Posterior cingulate gyrus (tissue), 11 donors: ENCODE measurements around the gene SLC50A1.
"Not testable (repeated sequence)": the region's sequence is repeated elsewhere in the genome, so short reads cannot be mapped to it uniquely, and the experiment has no call there.

Source experiments
- DNase-seq, 10 donors: peaks; one replicate each; pipeline versions ENCODE4 v3.0.0 to v3.0.0-alpha.2; 2020 to 2021; ENCODE audit warnings: mixed read lengths in 3 of 10
- intact Hi-C: fragments of 100-400 bp; cut with DNase I; formaldehyde crosslinking; loops from one replicate; pipeline ENCODE4 v1.15.1; 2023

SLC50A1 gene

GRCh38 chr1:155113450-155113980 lies 22.1 kb upstream of the SLC50A1 start:
- intact Hi-C loops: no loop called here
- DNase-seq: no peak

- intact Hi-C loops: no loop called here
- no peak for DNase-seq
These were observed 19.4 kb upstream of the SLC50A1 start for GRCh38 chr1:155116113-155116764.

- intact Hi-C loops: no loop called here
- DNase-seq: no peak
These were observed 18.0 kb upstream of the SLC50A1 start for GRCh38 chr1:155117610-155118009.

- intact Hi-C loops, DNase-seq: not testable (repeated sequence)
These were observed 17.6 kb upstream of the SLC50A1 start for GRCh38 chr1:155118090-155118489.

- intact Hi-C loops: no loop called here
- DNase-seq: no peak
These were observed 15.4 kb upstream of the SLC50A1 start for GRCh38 chr1:155120253-155120652.

- DNase-seq: no peak
- intact Hi-C loops: no loop called here
These were observed 14.4 kb upstream of the SLC50A1 start for GRCh38 chr1:155121249-155121648.

GRCh38 chr1:155122308-155122707 lies 13.3 kb upstream of the SLC50A1 start:
- intact Hi-C loops: no loop called here
- DNase-seq: no peak

GRCh38 chr1:155123801-155124200 lies 11.9 kb upstream of the SLC50A1 start:
- no peak for DNase-seq
- intact Hi-C loops: no loop called here

GRCh38 chr1:155124503-155125463 lies 10.9 kb upstream of the SLC50A1 start:
- intact Hi-C loops: loop anchor here (5.0 kb wide), 1 partner anchor 32 kb away; no protein-coding TSS in a partner anchor
- DNase-seq: peak in 1 of 10 donors; percentile 84

- DNase-seq: no peak
- intact Hi-C loops: loop anchor here (5.0 kb wide), 1 partner anchor 33 kb away; no protein-coding TSS in a partner anchor
These were observed 10.1 kb upstream of the SLC50A1 start for GRCh38 chr1:155125511-155125945.

GRCh38 chr1:155125946-155126555 lies 9.6 kb upstream of the SLC50A1 start:
- intact Hi-C loops: loop anchor here (2.0 to 5.0 kb wide), 2 partner anchors 34 to 41 kb away; no protein-coding TSS in a partner anchor
- peak; percentile 70 to 98 (median 81) for DNase-seq

GRCh38 chr1:155126556-155127104 lies 9.0 kb upstream of the SLC50A1 start:
- intact Hi-C loops: loop anchor here (2.0 to 5.0 kb wide), 2 partner anchors 34 to 40 kb away; no protein-coding TSS in a partner anchor

GRCh38 chr1:155127105-155127966 lies 8.3 kb upstream of the SLC50A1 start, which contains the start of gene EFNA1:
EFNA1 (plus strand) TSS chr1:155127876; CDS start chr1:155127978, 102 bp downstream.
- intact Hi-C loops: loop anchor here (2.0 to 5.0 kb wide), 2 partner anchors 35 to 39 kb away; no protein-coding TSS in a partner anchor

More at GRCh38 chr1:155126556-155127104, 9.0 kb upstream of the SLC50A1 start:
- DNase-seq: peak; percentile 46 to 96 (median 64)

GRCh38 chr1:155127967-155128754 lies 7.5 kb upstream of the SLC50A1 start:
- intact Hi-C loops: loop anchor here (2.0 to 5.0 kb wide), 2 partner anchors 36 to 39 kb away; no protein-coding TSS in a partner anchor
- DNase-seq: no peak

More at GRCh38 chr1:155127105-155127966, 8.3 kb upstream of the SLC50A1 start, which contains the start of gene EFNA1:
- DNase-seq: peak; percentile 69 to 97 (median 86)

- peak in 6 of 10 donors; percentile 28 to 93 (median 50) for DNase-seq
These were observed 6.7 kb upstream of the SLC50A1 start for GRCh38 chr1:155128755-155129473.

GRCh38 chr1:155130272-155131006 lies 5.2 kb upstream of the SLC50A1 start:
- intact Hi-C loops: no loop called here
- no peak for DNase-seq

More at GRCh38 chr1:155128755-155129473, 6.7 kb upstream of the SLC50A1 start:
- intact Hi-C loops: loop anchor here (5.0 kb wide), 1 partner anchor 37 kb away; no protein-coding TSS in a partner anchor
